ENCODE data around the gene RNF114. TPM values are rescaled to one million over a fixed set of nuclear protein-coding genes. Genes with fewer than 3 reads are reported as not detected.
A peak's percentile ranks its signal among the peaks of the same experiment; 100 is the strongest.
"Not testable (repeated sequence)": the region's sequence is repeated elsewhere in the genome, so short reads cannot be mapped to it uniquely, and the experiment has no call there.

Gene RNF114
- total and polyA plus RNA-seq, 3 experiments from 2014 or later: 64.0 to 112 (median 67.1) TPM

DNA sequence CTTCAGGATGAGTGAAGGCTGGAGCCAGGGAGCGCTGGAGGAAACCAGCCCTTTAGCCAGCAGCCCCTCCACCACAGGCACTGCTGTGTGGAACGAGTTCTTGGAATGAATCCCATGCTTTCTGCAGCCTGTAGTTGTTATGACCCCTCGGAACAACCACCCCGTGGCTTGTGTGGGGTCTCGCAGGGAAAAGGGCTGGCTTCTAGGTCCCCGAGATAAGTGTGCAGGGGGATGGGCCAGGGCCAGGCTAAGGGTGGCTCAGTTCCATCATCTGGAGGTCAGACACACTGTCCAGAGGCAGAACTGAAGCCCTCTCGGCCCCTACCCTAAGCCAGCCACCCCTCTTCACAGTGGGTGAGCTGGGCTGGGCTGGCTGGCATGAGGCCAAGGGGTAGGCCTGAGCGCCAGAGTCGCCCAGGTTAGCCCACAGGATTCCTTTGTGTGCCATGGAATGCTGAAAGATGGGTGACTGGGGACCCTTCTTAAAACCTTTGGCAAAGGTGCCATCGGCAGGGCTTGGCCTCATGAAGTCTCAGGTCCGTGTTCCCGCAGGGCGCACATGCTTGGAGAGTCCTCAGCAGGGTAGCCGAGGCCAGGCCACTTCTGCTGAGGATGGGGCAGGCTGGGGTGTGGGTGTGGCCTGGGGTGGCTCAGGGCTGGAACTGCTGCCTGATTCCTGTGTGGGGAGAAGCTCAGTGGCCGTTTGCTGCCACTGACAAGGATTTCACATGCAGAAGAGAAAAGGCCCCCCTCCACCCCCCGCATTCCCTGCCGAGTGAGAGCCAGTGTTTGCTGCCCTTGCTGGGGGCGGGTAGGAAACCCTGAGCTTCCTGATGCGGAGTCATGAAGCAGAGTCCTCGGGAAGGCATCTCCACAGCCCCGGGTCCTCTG lies 45.5 kb upstream of the RNF114 start:
- Mint-ChIP-seq H3K9me3 (no peaks in the 10 kb centered on the region), H3K27ac (peak overlapping the region in 2 of 8 donors; percentile 65 to 71), H3K4me3 (no peak overlapping the region), H3K27me3 (no peaks in the 10 kb centered on the region), H3K4me1 (peaks cover 21 to 28% (median 21%) of the 10 kb centered on the region in 3 donors), H3K36me3 (peaks cover 0 to 45% (median 7%) of the 10 kb centered on the region in 3 donors)
- Histone ChIP-seq H3K4me3 (ENCODE audit: low read length) (no peak overlapping the region), H3K9me3 (ENCODE audit: low read length) (no peaks in the 10 kb centered on the region), H3K27me3 (ENCODE audit: insufficient read depth, low read length, poor library complexity, severe bottlenecking) (no peaks in the 10 kb centered on the region), H3K27ac (ENCODE audit: low read depth, low read length) (no peak overlapping the region), H3K4me1 (ENCODE audit: insufficient read depth, low read length) (peaks cover 3% of the 10 kb centered on the region), H3K36me3 (ENCODE audit: insufficient read depth, low read length) (peaks cover under 1% of the 10 kb centered on the region)
- peak in 1 of 5 donors; percentile 43 for DNase-seq
- ChIA-PET CTCF (no interaction called here), POLR2A (no interaction called here)

DNA sequence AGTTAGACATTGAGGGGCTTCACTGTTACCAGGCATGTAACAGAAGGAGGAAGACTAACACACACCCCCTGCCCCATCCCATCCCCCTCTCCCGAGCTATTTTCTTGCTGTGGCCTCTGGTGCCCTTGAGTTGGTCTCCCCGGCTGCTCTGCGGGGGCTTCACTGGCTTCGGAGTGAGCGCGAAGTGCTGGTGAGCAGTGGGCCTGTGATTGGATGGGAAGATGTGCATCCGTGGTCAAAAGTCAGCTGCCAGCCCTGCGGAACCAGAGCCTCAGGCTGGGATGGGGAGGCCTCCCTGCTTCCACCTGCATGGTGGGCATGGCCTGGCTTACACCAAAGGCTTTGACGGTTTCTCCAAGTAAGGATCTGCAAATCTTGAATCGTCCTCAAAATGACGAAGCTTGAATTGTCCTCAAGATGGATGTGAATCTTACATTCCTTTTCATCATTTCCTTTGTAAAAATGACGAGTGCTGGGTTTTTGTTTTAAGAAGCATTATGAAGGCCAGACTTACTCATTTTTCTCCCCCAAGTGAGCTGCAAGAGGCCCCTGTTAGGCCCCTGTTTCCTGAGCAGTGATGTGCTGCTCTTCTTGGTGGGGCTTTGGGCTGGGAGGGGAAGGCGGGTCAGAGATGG lies 44.6 kb upstream of the RNF114 start:
- Mint-ChIP-seq H3K4me1 (peaks cover 21 to 28% (median 21%) of the 10 kb centered on the region in 3 donors), H3K9me3 (no peaks in the 10 kb centered on the region), H3K27ac (peak overlapping the region in 1 of 8 donors; percentile 82), H3K27me3 (no peaks in the 10 kb centered on the region), H3K36me3 (peaks cover 0 to 36% (median 7%) of the 10 kb centered on the region in 3 donors), H3K4me3 (no peak overlapping the region)
- no peaks in the 10 kb centered on the region for H3K9me3 ChIP-seq (ENCODE audit: low read length)
- peak in 1 of 5 donors; percentile 28 for DNase-seq
- H3K4me1 ChIP-seq (ENCODE audit: insufficient read depth, low read length): peaks cover 3% of the 10 kb centered on the region
- no peaks in the 10 kb centered on the region for H3K36me3 ChIP-seq (ENCODE audit: insufficient read depth, low read length)
- no peaks in the 10 kb centered on the region for H3K27me3 ChIP-seq (ENCODE audit: insufficient read depth, low read length, poor library complexity, severe bottlenecking)
- CTCF ChIA-PET: no interaction called here
- H3K4me3 ChIP-seq (ENCODE audit: low read length): no peak overlapping the region
- H3K27ac ChIP-seq (ENCODE audit: low read depth, low read length): no peak overlapping the region
- POLR2A ChIA-PET: no interaction called here

DNA sequence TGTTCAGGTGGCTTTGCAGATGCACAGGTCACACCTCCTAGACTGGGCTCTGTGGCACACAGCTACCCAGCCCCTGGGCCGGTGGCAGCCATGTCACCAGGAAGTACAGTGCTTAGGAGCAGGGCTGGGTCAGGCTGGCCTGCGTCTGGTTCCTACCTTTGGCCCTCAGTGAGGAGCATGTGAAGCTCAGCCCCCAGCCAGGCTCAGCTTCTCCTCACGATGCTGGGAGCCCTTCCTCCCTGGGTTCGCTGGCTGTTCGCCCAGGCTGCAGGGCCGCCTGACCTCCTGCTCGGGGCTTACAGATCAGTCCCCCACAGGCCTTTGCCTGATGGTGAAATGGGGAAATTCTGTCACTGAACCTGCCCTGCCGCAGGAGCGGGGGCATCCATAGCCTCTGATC lies 43.9 kb upstream of the RNF114 start:
- no peak overlapping the region for H3K27ac ChIP-seq (ENCODE audit: low read depth, low read length)
- no peaks in the 10 kb centered on the region for H3K27me3 ChIP-seq (ENCODE audit: insufficient read depth, low read length, poor library complexity, severe bottlenecking)
- Mint-ChIP-seq H3K9me3 (no peaks in the 10 kb centered on the region), H3K36me3 (peaks cover 0 to 29% (median 5%) of the 10 kb centered on the region in 3 donors), H3K4me3 (no peak overlapping the region), H3K27me3 (no peaks in the 10 kb centered on the region), H3K4me1 (peaks cover 21 to 28% (median 21%) of the 10 kb centered on the region in 3 donors), H3K27ac (peak overlapping the region in 2 of 8 donors; percentile 46 to 66)
- H3K9me3 ChIP-seq (ENCODE audit: low read length): no peaks in the 10 kb centered on the region
- no peaks in the 10 kb centered on the region for H3K36me3 ChIP-seq (ENCODE audit: insufficient read depth, low read length)
- peak in 1 of 5 donors; percentile 45 for DNase-seq
- peaks cover 3% of the 10 kb centered on the region for H3K4me1 ChIP-seq (ENCODE audit: insufficient read depth, low read length)
- POLR2A ChIA-PET: no interaction called here
- no peak overlapping the region for H3K4me3 ChIP-seq (ENCODE audit: low read length)
- CTCF ChIA-PET: interaction anchor here (1.0 kb wide), 1 partner anchor 27 kb away, joined by 3 read pairs; no protein-coding TSS in a partner anchor

DNA sequence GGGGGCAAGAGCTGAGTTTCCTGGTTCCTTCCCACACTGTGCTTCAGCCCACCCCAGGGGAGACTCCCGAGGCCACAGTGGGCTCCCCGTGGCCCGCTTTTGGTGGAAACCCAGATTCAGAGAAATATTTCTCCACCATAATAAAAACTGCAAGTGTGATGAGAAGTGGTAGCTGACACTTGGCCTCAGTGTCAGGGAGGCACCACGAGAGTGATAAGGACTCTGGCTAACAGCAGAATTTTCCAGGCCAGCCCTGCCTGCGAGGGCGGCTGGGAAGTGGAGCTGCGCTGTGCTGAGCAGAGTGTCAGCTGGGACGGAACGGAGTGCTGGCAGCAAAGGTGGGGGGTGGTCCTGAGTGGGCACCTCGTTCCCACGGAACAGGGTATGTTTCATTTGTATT lies 43.4 kb upstream of the RNF114 start:
- no peaks in the 10 kb centered on the region for H3K27me3 Mint-ChIP-seq
- peak overlapping the region in 3 of 7 donors; percentile 45 to 66 (median 65) for H3K4me3 Mint-ChIP-seq
- H3K9me3 Mint-ChIP-seq: no peaks in the 10 kb centered on the region
- peaks cover 0 to 24% (median 5%) of the 10 kb centered on the region in 3 donors for H3K36me3 Mint-ChIP-seq
- H3K27ac Mint-ChIP-seq: peak overlapping the region in 4 of 8 donors; percentile 46 to 75 (median 56)
- no peak overlapping the region for H3K27ac ChIP-seq (ENCODE audit: low read depth, low read length)
- H3K4me3 ChIP-seq (ENCODE audit: low read length): no peak overlapping the region
- peaks cover 3% of the 10 kb centered on the region for H3K4me1 ChIP-seq (ENCODE audit: insufficient read depth, low read length)
- H3K9me3 ChIP-seq (ENCODE audit: low read length): no peaks in the 10 kb centered on the region
- POLR2A ChIA-PET: no interaction called here
- H3K27me3 ChIP-seq (ENCODE audit: insufficient read depth, low read length, poor library complexity, severe bottlenecking): no peaks in the 10 kb centered on the region
- peak in 1 of 5 donors; percentile 30 for DNase-seq
- H3K4me1 Mint-ChIP-seq: peaks cover 21 to 28% (median 21%) of the 10 kb centered on the region in 3 donors
- CTCF ChIA-PET: interaction anchor here (1.0 kb wide), 1 partner anchor 28 kb away, joined by 3 read pairs; no protein-coding TSS in a partner anchor
- no peaks in the 10 kb centered on the region for H3K36me3 ChIP-seq (ENCODE audit: insufficient read depth, low read length)

DNA sequence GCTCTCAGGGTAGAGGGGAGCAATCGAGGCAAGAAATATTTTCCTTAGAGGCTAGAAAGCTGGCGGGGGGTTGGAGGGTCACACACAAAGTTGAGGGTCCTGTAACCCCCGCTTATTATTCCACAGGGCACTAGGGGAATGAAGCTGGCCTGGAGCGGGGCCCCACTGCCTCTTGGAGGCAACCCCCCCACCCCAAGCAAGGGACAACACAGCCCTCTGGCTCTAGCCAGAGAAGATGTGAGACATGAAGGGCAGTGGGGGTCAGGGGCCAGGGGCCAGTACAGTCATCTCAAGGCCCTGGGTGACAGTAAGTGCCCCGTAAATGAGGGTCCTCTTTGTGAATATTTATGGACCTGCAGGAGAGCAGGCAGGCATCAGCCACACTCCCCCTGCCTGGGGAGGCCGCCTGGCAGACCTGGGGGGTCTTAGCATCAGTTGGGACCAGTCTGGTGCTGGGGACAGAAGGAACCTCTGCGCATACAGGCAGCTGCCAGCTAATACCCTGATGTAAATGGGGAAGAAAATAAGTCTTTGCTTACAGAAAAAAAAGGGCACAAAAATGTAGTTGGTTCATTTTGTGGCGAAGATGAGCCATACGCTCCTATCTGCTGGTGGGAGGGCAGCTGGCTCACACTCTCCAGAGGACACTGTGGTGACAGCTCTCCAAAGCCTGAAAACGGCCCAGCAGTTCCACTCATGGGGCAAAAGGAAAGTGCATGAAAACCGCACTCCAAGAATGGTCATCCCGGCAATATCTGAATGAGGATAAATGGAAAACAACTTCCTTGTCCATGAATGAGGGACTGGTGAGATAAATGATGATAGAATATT lies 42.7 kb upstream of the RNF114 start:
- POLR2A ChIA-PET: no interaction called here
- peak overlapping the region in 6 of 8 donors; percentile 66 to 82 (median 76) for H3K27ac Mint-ChIP-seq
- no peaks in the 10 kb centered on the region for H3K36me3 ChIP-seq (ENCODE audit: insufficient read depth, low read length)
- H3K4me1 Mint-ChIP-seq: peaks cover 19 to 26% (median 21%) of the 10 kb centered on the region in 3 donors
- H3K36me3 Mint-ChIP-seq: peaks cover 0 to 18% (median 2%) of the 10 kb centered on the region in 3 donors
- H3K27me3 Mint-ChIP-seq: no peaks in the 10 kb centered on the region
- CTCF ChIA-PET: interaction anchor here (1.0 kb wide), 1 partner anchor 28 kb away, joined by 3 read pairs; no protein-coding TSS in a partner anchor
- no peak overlapping the region for H3K4me3 ChIP-seq (ENCODE audit: low read length)
- H3K4me3 Mint-ChIP-seq: peak overlapping the region; percentile 55 to 81 (median 71)
- H3K27ac ChIP-seq (ENCODE audit: low read depth, low read length): no peak overlapping the region
- H3K9me3 ChIP-seq (ENCODE audit: low read length): no peaks in the 10 kb centered on the region
- H3K4me1 ChIP-seq (ENCODE audit: insufficient read depth, low read length): peaks cover 3% of the 10 kb centered on the region
- no peaks in the 10 kb centered on the region for H3K9me3 Mint-ChIP-seq
- H3K27me3 ChIP-seq (ENCODE audit: insufficient read depth, low read length, poor library complexity, severe bottlenecking): no peaks in the 10 kb centered on the region
- DNase-seq: peak in 1 of 5 donors; percentile 3

DNA sequence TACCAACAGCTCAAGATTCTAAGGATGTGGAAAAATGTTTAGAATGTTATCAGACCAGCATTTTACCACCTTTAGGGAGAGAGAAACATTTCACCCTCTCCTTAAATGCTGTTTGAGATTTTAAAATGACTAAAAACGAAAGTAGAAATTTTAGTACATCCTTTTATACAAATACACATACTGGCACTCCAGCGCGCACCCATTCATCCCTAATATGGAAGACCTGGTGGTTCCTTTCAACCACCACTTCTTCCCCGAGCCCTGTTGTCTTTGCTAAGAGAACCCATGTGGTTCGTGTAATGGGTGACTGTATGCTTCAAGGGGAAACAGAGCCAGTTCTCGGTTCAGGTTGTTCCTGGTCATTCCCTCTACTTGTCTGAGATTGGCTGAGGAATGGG lies 42.1 kb upstream of the RNF114 start:
- POLR2A ChIA-PET: no interaction called here
- H3K27ac Mint-ChIP-seq: peak overlapping the region in 6 of 8 donors; percentile 8 to 82 (median 74)
- peak overlapping the region; percentile 55 to 81 (median 71) for H3K4me3 Mint-ChIP-seq

GRCh38 chr20:49895474-49896093 lies 40.6 kb upstream of the RNF114 start:
- H3K27ac Mint-ChIP-seq; H3K27me3 ChIP-seq (ENCODE audit: insufficient read depth, low read length, poor library complexity, severe bottlenecking); H3K4me3 Mint-ChIP-seq; H3K4me3 ChIP-seq (ENCODE audit: low read length); CTCF ChIA-PET; POLR2A ChIA-PET; H3K36me3 ChIP-seq (ENCODE audit: insufficient read depth, low read length); H3K9me3 Mint-ChIP-seq; H3K9me3 ChIP-seq (ENCODE audit: low read length); H3K36me3 Mint-ChIP-seq; H3K4me1 ChIP-seq (ENCODE audit: insufficient read depth, low read length); H3K27me3 Mint-ChIP-seq; H3K27ac ChIP-seq (ENCODE audit: low read depth, low read length): not testable (repeated sequence)
- peak in 1 of 5 donors; percentile 16 for DNase-seq
- peaks cover 16 to 23% (median 21%) of the 10 kb centered on the region in 3 donors for H3K4me1 Mint-ChIP-seq

More for the DNA sequence above, 42.1 kb upstream of the RNF114 start:
- Histone ChIP-seq H3K27me3 (ENCODE audit: insufficient read depth, low read length, poor library complexity, severe bottlenecking) (no peaks in the 10 kb centered on the region), H3K9me3 (ENCODE audit: low read length) (no peaks in the 10 kb centered on the region), H3K27ac (ENCODE audit: low read depth, low read length) (no peak overlapping the region), H3K4me1 (ENCODE audit: insufficient read depth, low read length) (peaks cover 3% of the 10 kb centered on the region), H3K36me3 (ENCODE audit: insufficient read depth, low read length) (no peaks in the 10 kb centered on the region), H3K4me3 (ENCODE audit: low read length) (no peak overlapping the region)
- Mint-ChIP-seq H3K27me3 (no peaks in the 10 kb centered on the region), H3K9me3 (no peaks in the 10 kb centered on the region), H3K4me1 (peaks cover 16 to 23% (median 21%) of the 10 kb centered on the region in 3 donors), H3K36me3 (peaks cover 0 to 12% (median 0%) of the 10 kb centered on the region in 3 donors)
- peak in 1 of 5 donors; percentile 37 for DNase-seq
- CTCF ChIA-PET: no interaction called here
